ENCODE measurements around the gene AUTS2.

GRCh38 chr7:70632400-70632799 lies 1034.1 kb downstream of the AUTS2 start:
- no peak for TF ChIP-seq POLR2AphosphoS5 (IDR thresholded peaks at IDR 0.05; ENCODE audit: low read depth, low read length)
- no peak for TF ChIP-seq POLR2A (IDR thresholded peaks at IDR 0.05; ENCODE audit: control extremely low read depth in 1 of 2, low read depth in 2 of 2, low read length in 2 of 2)
